DOHH2 (cell line): ENCODE results near the gene TRPM2.

Experiments used
- EZH2phosphoT487 ChIP-seq: fragments of 200-600 bp; sonication (generic); IDR thresholded peaks from 2 replicates; pipeline ENCODE4 v1.6.1; 2017; ENCODE audit warnings: borderline replicate concordance, mild to moderate bottlenecking, antibody characterized with exemption, low read length, moderate library complexity, mixed read lengths
- TF ChIP-seq, protein P1 (sequence below): fragments of 200-600 bp; sonication (generic); IDR thresholded peaks from one replicate; pipeline ENCODE4 v1.5.1; 2014; ENCODE audit warnings: antibody characterized with exemption, mild to moderate bottlenecking, low read depth, low read length; ENCODE audit not compliant: poor library complexity, severe bottlenecking

DNA sequence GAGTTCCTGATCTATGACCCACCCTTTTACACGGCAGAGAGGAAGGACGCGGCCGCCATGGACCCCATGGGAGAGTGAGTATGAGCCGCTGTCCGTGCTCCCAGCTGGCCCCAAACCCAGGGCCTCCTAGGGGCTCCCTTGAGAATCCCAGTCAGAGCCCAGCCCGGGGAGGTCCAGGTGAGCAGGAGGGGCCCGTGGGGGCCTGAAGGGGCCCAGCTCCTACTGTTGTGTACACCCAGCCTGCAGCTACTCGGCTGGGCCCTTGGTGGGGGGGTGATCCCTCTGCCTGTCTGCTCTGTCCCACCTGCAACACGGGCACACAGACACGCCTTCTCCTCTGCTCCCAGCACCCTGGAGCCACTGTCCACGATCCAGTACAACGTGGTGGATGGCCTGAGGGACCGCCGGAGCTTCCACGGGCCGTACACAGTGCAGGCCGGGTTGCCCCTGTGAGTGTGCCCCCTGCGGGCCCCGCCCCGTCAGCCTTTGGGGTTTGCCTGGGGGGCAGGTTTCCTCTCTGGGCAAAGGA lies 73.3 kb downstream of the TRPM2 start:
- TF ChIP-seq, protein P1, sequence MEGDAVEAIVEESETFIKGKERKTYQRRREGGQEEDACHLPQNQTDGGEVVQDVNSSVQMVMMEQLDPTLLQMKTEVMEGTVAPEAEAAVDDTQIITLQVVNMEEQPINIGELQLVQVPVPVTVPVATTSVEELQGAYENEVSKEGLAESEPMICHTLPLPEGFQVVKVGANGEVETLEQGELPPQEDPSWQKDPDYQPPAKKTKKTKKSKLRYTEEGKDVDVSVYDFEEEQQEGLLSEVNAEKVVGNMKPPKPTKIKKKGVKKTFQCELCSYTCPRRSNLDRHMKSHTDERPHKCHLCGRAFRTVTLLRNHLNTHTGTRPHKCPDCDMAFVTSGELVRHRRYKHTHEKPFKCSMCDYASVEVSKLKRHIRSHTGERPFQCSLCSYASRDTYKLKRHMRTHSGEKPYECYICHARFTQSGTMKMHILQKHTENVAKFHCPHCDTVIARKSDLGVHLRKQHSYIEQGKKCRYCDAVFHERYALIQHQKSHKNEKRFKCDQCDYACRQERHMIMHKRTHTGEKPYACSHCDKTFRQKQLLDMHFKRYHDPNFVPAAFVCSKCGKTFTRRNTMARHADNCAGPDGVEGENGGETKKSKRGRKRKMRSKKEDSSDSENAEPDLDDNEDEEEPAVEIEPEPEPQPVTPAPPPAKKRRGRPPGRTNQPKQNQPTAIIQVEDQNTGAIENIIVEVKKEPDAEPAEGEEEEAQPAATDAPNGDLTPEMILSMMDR = no peak
- TF ChIP-seq EZH2phosphoT487 = no peak
